Testis (tissue), 3 donors: ENCODE measurements around the gene HEPACAM2. TPM values are rescaled to one million over a fixed set of nuclear protein-coding genes. Genes with fewer than 3 reads are reported as not detected.

Experiments used
- DNase-seq: peaks from one replicate; pipeline ENCODE4 v3.0.0-alpha.2; 2019
- H3K27ac ChIP-seq, 2 donors: fragments of 200-600 bp; sonication (generic); one replicate each; pipeline ENCODE4 v1.5.1; 2019
- H3K27me3 ChIP-seq: fragments of 200-600 bp; sonication (generic); one replicate; pipeline ENCODE4 v1.5.1; 2019
- H3K36me3 ChIP-seq: fragments of 200-600 bp; sonication (generic); one replicate; pipeline ENCODE4 v1.5.1; 2017; ENCODE audit warnings: low read depth; ENCODE audit errors: missing control alignments
- H3K4me1 ChIP-seq: fragments of 200-600 bp; sonication (generic); one replicate; pipeline ENCODE4 v1.5.1; 2019
- H3K4me3 ChIP-seq, 2 donors: fragments of 200-600 bp; sonication (generic); one replicate each; pipeline ENCODE4 v1.5.1; 2017 to 2019
- H3K9me3 ChIP-seq: fragments of 200-600 bp; sonication (generic); one replicate; pipeline ENCODE4 v1.5.1; 2017
- POLR2A ChIP-seq: fragments of 450-650 bp; IDR thresholded peaks from one replicate; pipeline ENCODE4 v1.6.1; 2017; ENCODE audit warnings: antibody characterized with exemption, mild to moderate bottlenecking, moderate library complexity
- WGBS, 2 donors: methylation state at CpG; one replicate each; pipeline ENCODE4 v1.1.5; 2018; 5-methylcytosine and 5-hydroxymethylcytosine counted together
- intact Hi-C: fragments of 100-400 bp; cut with DNase I; formaldehyde crosslinking; loops from one replicate; pipeline ENCODE4 v1.15.1; 2023; ENCODE audit warnings: low total_unique reads
- polyA plus RNA-seq: library from polyadenylated mRNA; stranded (reverse); fragments of 350-450 nt; fragmentation: Illumina TruSeq; extraction: RNeasy Lipid Tissue Mini Kit (QIAGEN cat#74804); gene quantifications from one replicate; pipeline ENCODE4 v1.2.3, GENCODE V29; 2014; ENCODE audit warnings: low read depth, low replicate concordance; ENCODE audit not compliant: insufficient read depth
- total RNA-seq, 2 donors: library from RNA; depleted of rRNA; stranded (reverse); fragments of >200 nt; gene quantifications; one replicate each; pipeline ENCODE4 v1.2.3, GENCODE V29; 2016
- TF ChIP-seq, protein P1 (sequence below), 3 experiments: fragments of 450-650 bp in 2 of 3; fragments of 200-600 bp in 1 of 3; sonication (generic) in 1 of 3; IDR thresholded peaks; one replicate each; pipeline ENCODE4 v1.5.1; 2016 to 2019; ENCODE audit warnings: antibody characterized with exemption in 3 of 3, mild to moderate bottlenecking in 2 of 3, moderate library complexity in 1 of 3

Gene HEPACAM2
- total and polyA plus RNA-seq, 3 donors from 2014 or later = 2.4 to 4.6 (median 2.7) TPM

DNA sequence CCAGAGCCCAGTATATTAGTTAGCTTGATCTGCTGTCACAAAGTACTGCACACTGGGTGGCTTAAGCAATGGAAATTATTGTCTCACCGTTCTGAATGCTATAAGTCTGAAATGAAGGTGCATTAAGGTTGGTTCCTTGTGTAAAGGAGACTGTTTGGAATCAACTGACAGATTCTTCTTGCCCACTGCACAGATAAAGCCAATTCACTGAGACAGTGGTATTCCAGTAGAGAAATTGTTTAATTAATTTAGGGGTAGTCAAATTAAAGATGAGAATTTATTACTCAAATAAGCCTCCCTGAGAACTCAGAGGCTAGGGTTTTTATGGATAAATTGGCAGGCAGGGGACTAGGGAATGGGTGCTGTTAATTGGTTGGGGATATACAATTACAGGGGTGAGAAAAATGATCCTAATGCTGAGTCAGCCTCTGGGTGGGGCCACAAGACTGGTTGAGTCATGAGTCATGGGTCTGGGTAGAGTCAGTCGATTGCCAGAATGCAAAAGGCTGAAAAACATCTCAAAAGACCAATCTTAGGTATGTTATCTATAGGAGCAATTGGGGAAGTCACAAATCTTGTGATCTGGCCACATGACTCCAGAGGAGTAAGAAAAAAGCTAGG, 54.6 kb downstream of the HEPACAM2 start:
- no peaks in the 10 kb centered on the region for H3K4me1 ChIP-seq
- H3K27me3 ChIP-seq = no peaks in the 10 kb centered on the region
- WGBS, 2 donors = 53 to 68% methylated on average over 2 of the region's 2 CpGs
- intact Hi-C loops = no loop called here
- no peak overlapping the region for H3K4me3 ChIP-seq
- no peaks in the 10 kb centered on the region for H3K36me3 ChIP-seq
- TF ChIP-seq, protein P1, sequence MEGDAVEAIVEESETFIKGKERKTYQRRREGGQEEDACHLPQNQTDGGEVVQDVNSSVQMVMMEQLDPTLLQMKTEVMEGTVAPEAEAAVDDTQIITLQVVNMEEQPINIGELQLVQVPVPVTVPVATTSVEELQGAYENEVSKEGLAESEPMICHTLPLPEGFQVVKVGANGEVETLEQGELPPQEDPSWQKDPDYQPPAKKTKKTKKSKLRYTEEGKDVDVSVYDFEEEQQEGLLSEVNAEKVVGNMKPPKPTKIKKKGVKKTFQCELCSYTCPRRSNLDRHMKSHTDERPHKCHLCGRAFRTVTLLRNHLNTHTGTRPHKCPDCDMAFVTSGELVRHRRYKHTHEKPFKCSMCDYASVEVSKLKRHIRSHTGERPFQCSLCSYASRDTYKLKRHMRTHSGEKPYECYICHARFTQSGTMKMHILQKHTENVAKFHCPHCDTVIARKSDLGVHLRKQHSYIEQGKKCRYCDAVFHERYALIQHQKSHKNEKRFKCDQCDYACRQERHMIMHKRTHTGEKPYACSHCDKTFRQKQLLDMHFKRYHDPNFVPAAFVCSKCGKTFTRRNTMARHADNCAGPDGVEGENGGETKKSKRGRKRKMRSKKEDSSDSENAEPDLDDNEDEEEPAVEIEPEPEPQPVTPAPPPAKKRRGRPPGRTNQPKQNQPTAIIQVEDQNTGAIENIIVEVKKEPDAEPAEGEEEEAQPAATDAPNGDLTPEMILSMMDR (IDR thresholded peaks at IDR 0.05) = no peak
- no peak for TF ChIP-seq POLR2A
- no peaks in the 10 kb centered on the region for H3K9me3 ChIP-seq
- H3K27ac ChIP-seq = no peak overlapping the region
- DNase-seq = no peak

DNA sequence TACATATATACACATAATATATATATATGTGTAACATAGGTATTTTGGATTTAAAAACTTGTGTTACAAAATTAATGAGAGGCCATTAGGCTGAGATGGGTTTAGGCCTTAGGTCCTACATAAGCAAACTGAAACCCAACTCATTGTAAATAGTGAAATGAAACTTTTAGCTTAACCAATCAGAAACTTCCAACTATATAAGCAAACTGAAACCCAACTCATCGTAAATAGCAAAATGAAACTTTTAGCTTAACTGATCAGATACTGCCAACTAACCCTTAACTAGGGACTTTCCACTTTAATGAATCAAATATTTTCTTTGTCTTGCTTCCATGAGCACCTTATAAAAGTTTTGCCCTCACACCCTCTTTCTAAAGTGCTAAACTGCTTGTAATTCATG, 60.8 kb downstream of the HEPACAM2 start:
- 68 to 80% methylated on average over 1 of the region's 1 CpG for WGBS, 2 donors
- Histone ChIP-seq H3K27ac (no peak overlapping the region), H3K27me3 (no peaks in the 10 kb centered on the region), H3K4me3 (no peak overlapping the region), H3K4me1 (no peaks in the 10 kb centered on the region), H3K9me3 (no peaks in the 10 kb centered on the region), H3K36me3 (no peaks in the 10 kb centered on the region)
- no peak for DNase-seq
- no peak for TF ChIP-seq POLR2A
- TF ChIP-seq, protein P1 (IDR thresholded peaks at IDR 0.05) = no peak
- intact Hi-C loops = no loop called here

DNA sequence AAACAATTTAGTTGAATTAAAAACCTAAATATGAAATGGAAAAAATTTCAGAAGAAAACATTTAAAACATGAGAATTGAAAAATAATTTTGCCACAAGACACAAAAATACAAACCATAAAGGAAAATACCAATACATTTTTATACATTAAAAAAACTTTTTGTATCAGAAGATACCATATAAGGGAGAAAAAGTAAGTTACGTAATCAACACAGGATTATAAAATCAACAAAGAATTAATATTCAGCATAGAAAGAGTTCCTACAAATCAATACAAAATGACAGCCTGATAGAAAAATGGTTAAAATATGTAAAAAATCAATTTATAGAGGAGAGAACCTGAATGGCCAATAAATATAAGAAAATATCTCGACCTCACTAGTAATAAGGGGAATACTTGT, 61.5 kb downstream of the HEPACAM2 start:
- 87 to 91% methylated on average over 2 of the region's 2 CpGs for WGBS, 2 donors
- intact Hi-C loops = no loop called here
- no peak for DNase-seq
- no peak overlapping the region for H3K27ac ChIP-seq
- no peak overlapping the region for H3K4me3 ChIP-seq
- H3K4me1 ChIP-seq = no peaks in the 10 kb centered on the region
- H3K27me3 ChIP-seq = no peaks in the 10 kb centered on the region
- H3K9me3 ChIP-seq = no peaks in the 10 kb centered on the region
- TF ChIP-seq, protein P1 (IDR thresholded peaks at IDR 0.05) = no peak
- no peak for TF ChIP-seq POLR2A
- H3K36me3 ChIP-seq = no peaks in the 10 kb centered on the region

DNA sequence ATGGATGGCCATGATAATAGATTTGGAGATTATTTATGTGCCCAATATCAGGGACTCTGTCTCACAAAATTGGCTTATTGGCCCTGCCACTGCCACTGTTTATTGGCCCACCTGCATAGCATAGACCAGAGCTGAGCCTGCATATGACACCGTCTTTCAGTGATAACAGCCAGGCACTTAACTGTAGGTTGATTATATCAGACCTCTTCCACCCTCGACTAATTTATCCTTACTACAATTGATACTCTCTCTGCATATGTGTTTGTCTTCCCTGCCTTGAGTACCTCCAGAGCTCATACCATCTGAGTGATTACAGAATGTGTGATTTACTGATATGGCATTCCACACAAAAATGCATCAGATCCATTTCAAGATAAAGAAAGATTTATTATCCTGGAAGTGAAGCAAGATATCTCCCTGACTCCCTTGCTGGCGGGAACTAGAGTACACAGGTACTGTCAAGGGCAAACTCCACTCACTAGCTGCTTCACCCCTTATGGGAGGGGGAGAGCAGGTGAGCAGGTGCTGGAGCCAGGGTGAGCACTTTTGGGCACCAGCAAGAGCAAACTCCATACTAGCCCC, 65.0 kb downstream of the HEPACAM2 start:
- DNase-seq = no peak
- H3K9me3 ChIP-seq = no peaks in the 10 kb centered on the region
- H3K27me3 ChIP-seq = no peaks in the 10 kb centered on the region
- TF ChIP-seq POLR2A = no peak
- TF ChIP-seq, protein P1 (IDR thresholded peaks at IDR 0.05) = no peak
- H3K4me3 ChIP-seq = no peak overlapping the region
- H3K4me1 ChIP-seq = no peaks in the 10 kb centered on the region
- WGBS, 2 donors = 68 to 71% methylated on average over 3 of the region's 3 CpGs
- H3K36me3 ChIP-seq = no peaks in the 10 kb centered on the region
- intact Hi-C loops = no loop called here
- H3K27ac ChIP-seq = no peak overlapping the region

DNA sequence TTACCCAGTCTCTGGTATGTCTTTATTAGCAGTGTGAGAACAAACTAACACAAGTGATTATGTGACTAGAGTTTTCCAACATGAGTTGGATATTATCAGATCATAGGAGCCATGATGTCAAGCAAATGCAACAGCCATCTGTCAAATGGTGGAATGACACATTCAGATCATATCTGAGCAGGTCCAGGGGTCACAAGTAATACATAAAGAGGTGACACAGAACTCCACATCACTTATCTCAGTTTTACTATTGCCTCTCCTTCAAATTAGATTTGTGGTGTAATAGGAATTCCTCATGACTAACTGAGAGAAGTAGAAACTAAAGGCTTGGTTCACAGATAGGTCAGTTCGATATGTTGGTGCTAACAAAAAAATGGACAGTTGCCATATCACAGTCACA, 65.9 kb downstream of the HEPACAM2 start:
- Histone ChIP-seq H3K4me3 (no peak overlapping the region), H3K27me3 (no peaks in the 10 kb centered on the region), H3K36me3 (no peaks in the 10 kb centered on the region), H3K9me3 (no peaks in the 10 kb centered on the region), H3K4me1 (no peaks in the 10 kb centered on the region), H3K27ac (no peak overlapping the region)
- TF ChIP-seq POLR2A = no peak
- TF ChIP-seq, protein P1 (IDR thresholded peaks at IDR 0.05) = no peak
- WGBS, 2 donors = 61 to 67% methylated on average over 1 of the region's 1 CpG
- no peak for DNase-seq
- intact Hi-C loops = no loop called here
